GM19467 (cell line): Measurements from ENCODE around the gene CNTFR.

ENCODE experiments used
- ATAC-seq: cut with Tn5 transposase; IDR thresholded peaks from one replicate; pipeline ENCODE4 v1.9.1; 2021; ENCODE audit warnings: mild to moderate bottlenecking, moderate library complexity; ENCODE audit not compliant: unreplicated experiment

CNTFR gene

GRCh38 chr9:34572628-34573027 is 16.9 kb downstream of the CNTFR start:
- ATAC-seq: no peak

DNA sequence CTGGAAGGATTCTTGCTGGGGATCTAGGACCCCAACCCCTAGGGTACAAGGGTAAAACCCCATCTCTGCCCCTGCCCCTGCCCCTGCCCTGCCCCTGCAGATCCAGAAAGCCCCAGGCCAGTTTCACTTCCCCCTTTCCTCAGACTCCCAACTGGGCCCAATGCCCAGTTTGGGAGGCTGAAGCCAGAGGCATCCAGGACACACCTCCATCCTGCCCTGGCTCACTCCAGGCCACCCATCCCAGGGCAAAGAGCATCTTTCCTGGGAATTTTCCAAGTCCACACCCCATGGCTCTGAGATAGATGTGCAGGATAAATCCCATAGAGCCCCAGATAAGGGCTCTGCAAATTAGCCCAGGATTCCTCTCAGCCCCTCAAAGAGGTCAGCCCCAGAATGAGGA is 17.4 kb downstream of the CNTFR start:
- ATAC-seq: no peak

DNA sequence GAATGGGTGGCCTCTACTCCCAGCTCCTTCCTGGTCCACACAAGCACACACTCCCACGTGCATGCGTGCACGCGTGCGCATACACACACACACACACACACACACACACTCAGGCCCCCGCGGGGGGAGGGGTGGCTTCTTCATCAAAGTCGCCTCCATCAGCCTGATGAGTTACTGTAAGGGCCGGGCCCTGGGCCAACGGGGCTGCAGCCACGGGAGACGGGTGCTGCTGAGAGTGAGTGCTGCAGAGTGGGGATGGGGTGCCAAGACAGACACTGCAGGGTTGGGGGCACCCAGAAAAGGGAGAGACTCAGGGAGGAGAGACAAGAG is 18.1 kb downstream of the CNTFR start:
- ATAC-seq: no peak

- ATAC-seq: no peak
Observed at GRCh38 chr9:34570809-34571480, 18.6 kb downstream of the CNTFR start.

GRCh38 chr9:34570376-34570775 is 19.1 kb downstream of the CNTFR start:
- ATAC-seq: no peak

DNA sequence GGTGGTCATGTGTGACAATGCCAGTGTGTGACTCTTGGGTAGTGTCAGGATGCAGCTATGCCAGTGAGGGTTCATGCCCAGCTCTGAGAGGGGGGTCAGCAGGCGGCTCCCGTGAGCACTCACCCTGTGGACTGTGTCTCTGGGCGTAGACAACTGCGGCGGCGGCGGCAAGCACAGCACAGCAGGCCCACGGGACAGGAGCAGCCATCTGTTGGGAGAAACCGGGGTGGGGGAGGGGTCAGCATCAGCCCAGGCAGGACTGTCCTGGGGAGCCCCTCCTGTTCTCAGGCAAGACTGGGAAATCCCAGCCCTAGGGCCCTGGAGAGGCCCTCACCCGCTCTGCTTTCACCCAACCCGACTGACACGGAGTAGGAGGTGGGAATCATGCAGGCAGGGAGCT is 20.8 kb downstream of the CNTFR start:
- no peak for ATAC-seq

GRCh38 chr9:34568133-34568532 is 21.4 kb downstream of the CNTFR start:
- no peak for ATAC-seq

DNA sequence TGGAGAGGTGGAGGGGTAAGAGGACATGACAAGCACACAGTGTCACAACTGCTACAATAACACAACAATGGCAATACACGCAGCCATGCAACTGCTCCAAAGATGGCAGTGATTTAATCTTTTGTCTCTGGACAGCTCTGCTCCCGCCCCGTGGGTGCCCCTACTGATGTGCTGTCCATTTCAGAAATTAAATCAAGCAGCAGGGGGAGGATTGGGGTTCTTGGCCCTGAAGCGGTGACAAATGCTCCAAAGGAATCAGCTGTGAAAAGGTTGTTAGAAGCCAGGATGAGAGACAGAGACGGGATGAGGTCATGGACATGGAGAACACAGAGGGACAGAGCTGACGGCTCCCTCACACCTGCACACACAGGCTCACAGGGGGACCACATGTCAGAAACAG is 22.6 kb downstream of the CNTFR start:
- no peak for ATAC-seq

GRCh38 chr9:34566322-34566721 is 23.2 kb downstream of the CNTFR start:
- no peak for ATAC-seq

- no peak for ATAC-seq
Observed at GRCh38 chr9:34565856-34566255, 23.7 kb downstream of the CNTFR start.

GRCh38 chr9:34564617-34565016 is 24.9 kb downstream of the CNTFR start:
- ATAC-seq: no peak

- ATAC-seq: no peak
Observed at GRCh38 chr9:34563262-34563661, 26.3 kb downstream of the CNTFR start.

GRCh38 chr9:34562135-34562745 is 27.3 kb downstream of the CNTFR start:
- ATAC-seq: no peak

DNA sequence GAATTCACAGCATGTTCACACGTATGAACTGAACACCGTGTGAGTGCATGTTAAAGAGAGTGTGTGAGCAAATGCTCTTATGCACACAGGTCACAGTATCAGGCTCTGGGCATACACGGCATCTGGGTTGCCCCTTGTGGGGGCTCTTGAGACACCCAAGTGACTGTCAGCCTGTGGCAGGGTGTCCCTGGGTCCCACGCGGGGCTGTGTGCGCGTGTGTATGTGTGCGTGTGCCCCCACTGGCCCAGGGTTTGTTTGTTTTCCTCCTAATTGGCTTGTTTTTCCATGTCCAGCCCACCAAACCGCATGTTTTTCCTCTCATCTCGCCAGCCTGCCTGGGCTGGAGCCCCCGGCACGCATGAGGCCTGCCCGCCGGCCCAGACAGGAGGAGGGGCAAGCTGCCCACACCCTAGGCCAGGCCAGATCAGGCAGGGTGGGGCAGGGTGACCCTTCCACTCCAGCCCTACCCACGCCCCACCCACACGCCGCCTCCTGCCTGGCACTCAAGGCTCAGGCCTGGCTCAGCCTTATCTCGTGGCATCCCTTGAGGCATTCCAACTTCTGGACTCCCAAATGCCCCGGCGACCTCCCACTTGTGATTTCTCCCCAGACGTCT is 28.8 kb downstream of the CNTFR start:
- no peak for ATAC-seq

GRCh38 chr9:34559624-34560455 is 29.7 kb downstream of the CNTFR start:
- no peak for ATAC-seq

- ATAC-seq: no peak
Observed at GRCh38 chr9:34558919-34559623, 30.5 kb downstream of the CNTFR start.

DNA sequence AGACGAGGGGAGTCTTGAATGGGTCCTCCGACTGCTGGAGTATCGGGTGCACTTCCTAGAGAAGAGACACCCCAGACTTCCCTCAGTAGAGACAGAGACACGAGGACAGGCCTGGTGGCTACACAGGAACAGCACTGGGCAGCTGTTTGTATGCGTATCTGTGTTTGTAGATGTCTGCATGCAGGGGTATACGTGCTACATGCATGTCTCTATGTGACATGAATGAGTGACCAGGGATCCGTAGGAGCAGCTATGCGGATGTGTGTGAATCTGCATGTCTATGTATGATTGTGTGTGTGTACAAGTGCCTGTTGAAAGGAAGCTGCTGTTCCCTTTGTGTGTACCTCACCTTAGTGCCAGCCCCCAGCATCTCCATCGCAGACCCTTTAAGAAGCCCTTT is 31.2 kb downstream of the CNTFR start:
- ATAC-seq: no peak

- ATAC-seq: no peak
Observed at GRCh38 chr9:34557426-34558321, 31.9 kb downstream of the CNTFR start.

DNA sequence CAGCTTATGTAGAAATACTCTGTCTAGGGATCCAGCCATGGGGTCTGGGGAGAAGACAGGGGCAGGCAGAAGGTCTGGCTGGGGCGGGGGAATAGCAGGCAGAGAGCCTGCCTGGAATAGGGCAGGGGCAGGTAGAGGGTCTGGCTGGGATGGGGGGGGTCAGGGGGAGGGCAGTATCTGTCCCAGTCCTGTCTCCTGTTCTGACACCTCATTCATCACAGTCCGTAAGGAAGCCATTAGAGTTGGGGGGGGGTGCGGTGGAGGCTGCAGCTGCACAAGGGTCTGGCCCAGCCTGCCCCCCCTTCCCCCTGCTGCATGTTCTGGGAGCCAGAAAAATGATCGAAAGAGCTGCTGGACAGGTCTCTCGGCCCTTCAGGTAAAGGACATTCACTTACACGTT is 32.6 kb downstream of the CNTFR start:
- ATAC-seq: no peak

DNA sequence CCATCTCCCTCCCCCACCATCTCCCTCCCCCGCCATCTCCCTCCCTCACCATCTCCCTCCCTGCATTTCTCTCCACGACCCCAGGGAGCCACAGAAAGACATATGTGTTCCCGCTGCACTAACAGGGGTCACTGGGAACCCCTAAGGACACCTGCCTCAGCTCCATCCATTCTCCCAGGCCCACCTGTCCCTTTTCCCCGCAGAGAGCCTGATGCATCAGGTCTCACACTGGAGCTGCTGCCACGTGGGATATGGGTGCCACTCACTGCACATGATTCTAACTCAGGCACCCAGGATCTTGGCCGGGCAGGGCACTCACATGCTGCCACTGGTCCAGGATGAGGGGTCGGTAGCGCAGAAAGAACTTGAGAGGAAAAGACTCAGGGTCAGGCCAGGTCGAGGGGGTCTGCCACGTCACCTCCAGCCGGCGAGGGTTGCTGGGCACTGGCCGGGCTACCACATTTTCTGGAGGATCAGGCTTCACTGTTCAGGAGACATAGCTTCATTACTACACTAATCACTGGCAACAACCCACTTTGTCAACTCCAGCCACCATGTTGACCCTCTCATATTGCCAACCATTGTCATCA is 33.5 kb downstream of the CNTFR start:
- no peak for ATAC-seq
